Activated CD8-positive, alpha-beta memory T cell treated with anti-CD3 and anti-CD28 coated beads, Interleukin-2, amount 50 U/mL, for 1 hour (primary cell): ENCODE measurements around the gene SPI1.
"Not testable (repeated sequence)": the region's sequence is repeated elsewhere in the genome, so short reads cannot be mapped to it uniquely, and the experiment has no call there.

Source experiments
- DNase-seq: peaks from one replicate; pipeline ENCODE4 v3.0.0-alpha.2; 2020; ENCODE audit errors: extremely low read depth

The SPI1 gene

DNA sequence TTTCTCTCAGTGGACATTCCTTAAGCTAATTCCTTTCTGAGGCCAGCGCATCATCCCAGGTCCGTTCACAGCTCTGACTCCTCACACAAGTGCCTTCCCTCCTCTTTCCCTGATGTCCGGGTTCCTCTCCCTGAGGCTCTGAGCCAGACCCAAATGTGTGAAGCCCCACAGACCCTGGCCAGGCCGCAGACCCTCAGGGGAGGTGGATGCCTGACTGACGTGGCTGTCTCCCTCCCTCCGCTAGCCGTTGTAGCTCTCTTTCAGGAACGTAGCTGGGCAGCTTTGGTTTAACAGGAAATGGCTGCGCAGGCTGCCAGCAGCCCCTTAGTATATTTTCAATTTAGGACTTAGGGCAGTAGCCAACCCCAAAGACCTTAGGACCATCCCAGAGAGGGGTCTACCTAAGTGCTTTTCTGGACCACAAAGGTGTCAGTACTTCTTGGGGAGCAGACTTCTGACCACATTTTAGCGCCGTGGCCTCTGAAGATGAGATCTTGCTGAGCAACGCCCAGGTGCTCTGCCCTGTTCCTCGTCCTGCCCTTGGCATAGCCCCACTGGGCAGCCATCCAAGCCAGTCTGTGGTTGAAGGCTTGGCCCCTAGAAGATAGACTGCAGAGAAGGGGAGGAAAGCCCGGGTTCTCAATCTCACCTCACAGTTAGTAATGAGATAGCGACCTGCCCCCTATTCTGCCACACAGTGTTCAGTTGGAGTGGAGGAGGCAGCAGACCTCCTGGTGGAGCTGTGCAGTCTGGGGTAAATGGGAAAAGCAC, 52.9 kb downstream of the SPI1 start:
- DNase-seq, result no peak

DNA sequence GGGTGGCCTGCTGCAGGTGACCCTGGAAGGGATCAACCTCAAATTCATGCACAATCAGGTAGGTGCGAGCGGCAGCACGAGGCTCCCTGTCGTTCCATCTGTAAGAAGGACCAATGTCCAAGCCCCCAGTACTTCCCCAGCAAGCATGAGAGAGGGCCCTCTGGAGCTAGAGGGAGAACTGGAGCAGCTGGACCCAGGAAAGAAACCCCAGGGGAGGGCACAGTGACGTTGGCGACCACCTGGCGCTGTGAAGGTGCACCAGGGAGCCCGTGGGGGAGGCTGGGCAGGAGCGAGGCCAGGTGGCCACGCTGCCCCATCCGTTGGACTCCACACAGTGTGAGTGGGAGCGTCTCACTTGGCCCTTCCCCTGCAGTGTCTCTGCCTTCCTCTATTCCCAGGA, 53.8 kb downstream of the SPI1 start:
- DNase-seq, result no peak

DNA sequence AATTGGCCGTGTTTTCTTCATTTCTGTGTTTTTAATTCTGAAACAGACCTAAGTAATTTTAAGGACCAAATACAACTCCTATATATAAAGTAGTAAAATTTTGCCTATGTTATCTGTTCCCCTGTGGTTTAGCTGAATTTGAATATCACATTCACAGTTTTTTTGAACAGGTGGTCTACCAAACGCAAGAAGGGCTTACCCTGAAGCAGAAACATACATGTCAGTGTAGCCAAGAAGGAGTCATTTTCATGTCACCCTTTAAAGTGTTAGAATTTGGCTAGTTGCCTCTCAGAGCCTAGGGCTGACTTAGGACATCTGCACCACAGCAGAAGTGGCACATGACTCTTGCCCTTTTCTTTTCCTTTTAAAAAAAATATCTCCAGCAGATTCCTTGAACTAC, 60.2 kb downstream of the SPI1 start:
- DNase-seq, result no peak

DNA sequence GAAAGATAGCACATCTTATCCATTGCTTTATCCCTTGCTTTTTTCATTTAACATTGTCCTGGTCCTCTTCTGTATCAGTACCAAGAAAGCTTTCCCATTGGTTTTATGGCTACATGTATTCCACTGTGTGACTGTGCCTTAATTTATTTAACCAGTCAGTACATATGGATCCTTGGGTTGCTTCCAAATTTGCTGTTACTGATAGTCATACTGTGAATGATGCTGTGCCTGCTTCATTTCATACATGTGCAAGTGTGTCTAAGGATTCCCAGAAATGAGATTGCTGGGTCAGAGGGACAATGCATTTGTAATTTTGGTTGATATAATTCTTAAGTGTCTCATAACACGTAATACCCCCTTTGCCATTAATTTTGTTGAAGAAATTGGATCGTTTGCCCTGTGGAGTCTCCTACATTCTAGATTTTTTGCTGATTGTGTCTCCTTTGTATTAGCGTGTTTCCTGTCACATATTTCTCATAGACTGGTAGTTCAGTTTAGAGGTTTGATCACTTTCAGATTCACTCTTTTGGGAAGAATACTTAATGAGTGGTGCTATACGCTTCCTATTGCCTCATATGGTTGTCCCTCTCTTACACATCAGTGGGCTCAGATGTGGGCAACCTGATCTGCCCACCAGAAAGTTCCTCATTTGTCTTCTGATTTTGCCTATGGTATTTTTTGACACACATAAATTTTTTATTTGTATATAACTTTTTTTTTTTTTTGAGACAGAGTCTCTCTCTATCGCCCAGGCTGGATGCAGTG, 61.1 kb downstream of the SPI1 start:
- no peak for DNase-seq

DNA sequence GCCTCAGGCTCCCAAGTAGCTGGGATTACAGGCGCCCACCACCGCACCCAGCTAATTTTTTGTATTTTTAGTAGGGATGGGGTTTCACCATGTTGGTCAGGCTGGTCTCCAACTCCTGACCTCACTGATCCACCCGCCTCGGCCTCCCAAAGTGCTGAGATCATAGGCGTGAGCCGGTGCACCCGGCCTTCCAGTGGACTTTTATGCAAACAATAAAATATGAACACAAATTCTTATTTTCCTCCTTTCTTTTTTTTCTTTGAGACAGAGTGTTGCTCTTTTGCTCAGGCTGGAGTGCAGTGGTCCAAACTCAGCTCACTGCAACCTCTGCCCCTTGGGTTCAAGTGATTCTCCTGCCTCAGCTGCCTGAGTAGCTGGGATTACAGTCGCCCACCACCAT, 61.8 kb downstream of the SPI1 start:
- DNase-seq, result not testable (repeated sequence)

DNA sequence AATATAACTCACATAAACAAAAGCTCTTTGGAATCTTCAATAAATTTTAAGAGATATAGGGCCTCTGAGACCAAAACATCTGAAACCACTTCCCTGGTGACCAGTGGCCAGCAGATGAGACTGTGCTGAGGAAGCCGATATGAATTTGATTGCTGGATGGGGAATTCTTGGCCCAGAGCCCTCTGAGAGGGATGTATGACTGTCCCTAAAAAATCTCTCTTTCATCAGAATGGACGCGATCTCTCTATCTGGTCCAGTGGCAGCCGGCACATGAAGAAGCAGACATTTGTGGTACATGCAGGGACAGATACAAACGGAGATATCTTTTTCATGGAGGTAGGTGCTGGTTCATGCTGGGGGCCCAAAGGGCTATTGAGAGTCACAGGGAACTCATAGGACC, 63.4 kb downstream of the SPI1 start:
- DNase-seq, result no peak

DNA sequence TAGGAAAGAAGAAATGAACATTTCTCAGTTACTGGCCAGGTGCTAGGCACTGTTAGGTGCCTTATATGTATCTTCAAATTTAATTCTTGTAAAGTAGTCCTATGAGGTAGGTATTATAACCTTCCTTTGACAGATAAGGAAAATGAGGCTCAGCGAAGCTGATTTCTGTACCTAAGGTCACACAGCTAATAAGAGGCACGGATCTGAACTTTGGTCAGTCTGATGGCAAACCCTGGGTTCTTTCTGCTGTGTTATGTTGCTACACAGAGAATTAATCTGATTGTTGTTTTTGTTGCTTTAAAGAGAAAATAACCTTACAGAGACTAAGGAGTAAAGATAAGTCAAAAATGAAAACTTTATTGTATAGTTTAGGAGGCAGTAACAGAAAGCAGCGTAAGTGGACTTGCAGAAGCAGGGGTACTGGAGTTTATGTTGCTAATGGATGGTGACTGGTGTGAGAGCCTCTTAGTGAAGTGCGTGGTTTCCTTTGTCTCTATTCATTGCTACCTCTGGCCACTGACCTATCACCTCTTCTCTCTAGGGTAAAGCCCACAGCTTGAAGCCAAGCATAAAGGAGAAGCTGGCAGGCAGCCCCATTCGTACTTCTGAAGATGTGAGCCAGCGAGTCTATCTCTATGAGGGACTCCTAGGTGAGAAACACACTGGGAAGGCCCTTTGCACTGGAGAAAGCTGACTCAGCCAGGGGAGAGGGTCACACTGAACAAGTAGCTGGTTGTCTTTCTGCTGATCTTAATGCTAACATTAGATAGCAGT, 70.1 kb downstream of the SPI1 start:
- no peak for DNase-seq

DNA sequence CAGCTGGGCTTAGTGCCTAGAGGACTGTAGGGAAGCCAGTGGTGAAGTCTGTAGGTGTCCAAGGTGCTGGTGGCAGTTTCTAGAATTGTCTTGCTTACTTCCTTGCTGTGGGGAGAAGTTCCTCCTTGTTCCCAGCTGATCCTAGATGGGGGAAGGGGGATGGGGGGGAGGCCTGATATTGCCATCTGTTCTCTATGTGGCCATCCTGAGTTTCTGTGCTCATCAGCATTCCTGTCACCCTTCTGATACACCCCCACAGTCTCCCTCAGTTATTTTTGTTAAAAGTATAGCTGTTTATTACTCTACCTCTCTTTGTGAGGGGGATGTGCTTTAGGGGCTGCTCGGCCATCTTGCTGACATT, 71.9 kb downstream of the SPI1 start:
- DNase-seq, result no peak

DNA sequence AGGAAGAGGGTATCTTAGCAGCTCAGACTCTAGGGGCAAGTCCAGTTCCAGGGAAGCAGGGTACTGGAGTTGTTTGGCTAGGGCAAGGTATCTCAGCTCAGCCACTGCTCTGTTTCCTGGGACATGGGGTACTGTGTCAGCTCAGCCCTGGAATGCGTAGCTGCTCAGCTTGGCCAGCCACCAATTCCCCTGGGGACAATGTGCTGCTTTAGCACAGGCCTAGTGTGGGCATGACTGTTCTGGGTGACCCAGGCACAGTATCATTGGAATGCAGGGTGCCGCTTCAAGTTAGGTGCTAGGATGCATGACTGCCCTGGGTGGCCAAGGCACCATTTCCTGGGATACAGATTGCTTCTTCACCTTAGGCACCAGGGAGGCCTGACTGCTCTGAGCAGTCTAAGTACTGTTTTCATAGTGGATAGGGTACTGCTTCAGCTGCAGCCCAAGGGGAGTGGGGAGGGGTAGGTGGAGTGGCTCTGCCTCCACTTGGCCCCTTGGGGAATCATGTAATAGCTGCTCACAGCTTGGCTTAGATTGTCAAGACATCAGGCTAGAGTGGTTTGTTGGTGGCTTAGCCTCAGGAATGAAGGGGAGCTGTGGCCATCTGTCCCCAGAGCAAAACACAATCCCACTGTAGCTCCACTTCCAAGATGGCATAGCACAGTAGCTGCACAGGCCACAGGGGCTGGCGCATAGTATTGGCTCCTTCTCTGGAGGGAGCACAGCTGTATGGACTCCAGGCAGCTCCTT, 72.4 kb downstream of the SPI1 start:
- no peak for DNase-seq
